SKM-1 treated with dmso at 0.1 percent for 144 hours (cell line): ENCODE measurements around the gene VMP1.

Experiments
- DNase-seq: peaks from one replicate; lab custom pipeline; 2025; ENCODE audit not compliant: unreplicated experiment; lab: John Stamatoyannopoulos, UW

VMP1 gene

DNA sequence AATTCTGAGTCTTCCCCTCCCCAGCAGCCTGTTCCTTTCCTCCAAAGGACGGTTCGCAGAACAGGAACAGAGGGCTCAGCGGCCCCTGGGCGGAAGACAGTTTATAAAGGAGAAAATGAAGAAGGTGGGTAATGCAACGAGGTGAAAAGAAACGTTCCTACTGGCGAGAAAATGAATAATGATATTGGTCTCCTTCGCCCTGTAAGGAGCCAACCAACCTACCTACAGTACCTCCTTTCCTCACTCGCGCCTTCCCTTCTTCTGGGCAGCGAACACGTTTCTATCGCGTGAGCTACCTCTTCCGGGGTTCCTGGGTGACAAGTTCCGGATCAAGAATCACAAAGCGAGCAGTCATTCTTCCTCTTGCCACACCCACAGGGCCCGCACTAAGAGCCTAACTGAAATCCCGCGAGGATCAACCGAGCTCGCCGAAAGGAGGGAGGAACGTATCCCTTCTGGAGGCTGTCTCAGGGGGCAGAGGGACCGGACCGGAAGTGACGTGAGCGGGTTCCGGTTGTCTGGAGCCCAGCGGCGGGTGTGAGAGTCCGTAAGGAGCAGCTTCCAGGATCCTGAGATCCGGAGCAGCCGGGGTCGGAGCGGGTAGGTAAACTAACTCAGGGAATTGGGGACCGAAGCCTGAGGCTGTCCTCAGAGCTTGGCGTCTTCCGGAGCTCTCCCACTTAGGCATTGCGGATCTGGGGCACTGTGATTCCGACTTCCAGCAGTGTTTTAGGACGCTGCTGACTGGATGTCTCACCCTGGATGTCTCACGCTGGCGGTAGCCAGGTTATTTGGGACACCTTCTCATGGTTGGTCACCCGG is at the start of gene VMP1, which contains the start of gene PTRH2:
Gene VMP1 (plus strand): TSS at position 506 of the 822 bp plus-strand sequence. CDS start 23,793 bp downstream, outside the sequence.
Gene PTRH2 (minus strand): TSS at position 282 of the 822 bp plus-strand sequence. CDS start 9,452 bp downstream, outside the sequence.
- DNase-seq: peak; percentile 99

DNA sequence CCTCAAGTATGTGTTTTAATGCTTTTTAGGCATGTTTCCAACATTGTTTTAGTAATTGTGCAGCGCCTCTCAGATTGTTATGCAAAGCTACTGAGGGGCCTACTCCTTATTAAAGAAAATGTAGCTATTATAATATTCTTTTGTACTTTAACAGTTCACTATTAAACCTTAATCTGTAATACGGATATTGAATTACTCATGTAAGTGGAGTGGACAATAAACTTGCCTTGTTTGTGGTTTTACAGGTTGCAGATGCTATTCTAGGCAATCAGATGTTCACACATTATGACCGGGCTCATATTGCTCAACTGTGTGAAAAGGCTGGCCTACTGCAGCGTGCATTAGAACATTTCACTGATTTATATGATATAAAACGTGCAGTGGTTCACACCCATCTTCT is 41.2 kb upstream of the VMP1 start:
- no peak for DNase-seq

DNA sequence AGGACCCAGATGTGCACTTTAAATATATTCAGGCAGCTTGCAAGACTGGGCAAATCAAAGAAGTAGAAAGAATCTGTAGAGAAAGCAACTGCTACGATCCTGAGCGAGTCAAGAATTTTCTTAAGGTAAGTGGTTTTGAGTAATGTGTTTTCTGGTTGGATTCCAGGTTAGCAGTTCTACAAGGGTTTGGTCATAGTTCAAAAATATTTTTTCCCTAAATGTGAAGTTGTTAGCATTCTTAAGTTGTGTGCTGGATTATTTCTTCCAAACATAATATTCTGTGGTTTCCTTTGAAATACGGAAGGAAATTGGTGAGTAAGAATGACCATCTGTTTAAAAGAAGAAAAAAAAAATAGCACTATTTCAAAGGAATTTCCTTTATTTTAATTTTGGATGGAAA is 38.6 kb upstream of the VMP1 start:
- DNase-seq: no peak

DNA sequence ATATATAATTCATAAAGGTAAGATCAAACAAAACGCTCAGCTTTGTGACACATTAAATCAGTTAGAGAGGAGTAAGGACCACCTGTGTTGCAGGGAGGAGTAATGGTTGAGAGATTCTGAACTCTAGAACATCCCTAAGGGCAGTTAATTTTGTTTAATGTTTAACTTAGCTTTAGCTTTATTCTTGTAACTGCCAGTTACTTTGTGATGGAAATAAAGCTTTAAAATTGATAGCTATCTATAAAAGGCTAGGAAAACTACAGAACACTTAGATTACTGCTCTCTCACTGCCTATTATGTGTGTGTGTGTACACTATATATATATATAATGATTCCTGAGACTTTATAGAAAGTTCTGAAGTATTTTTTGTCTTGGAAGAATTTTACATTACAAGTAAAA is 38.0 kb upstream of the VMP1 start:
- no peak for DNase-seq

DNA sequence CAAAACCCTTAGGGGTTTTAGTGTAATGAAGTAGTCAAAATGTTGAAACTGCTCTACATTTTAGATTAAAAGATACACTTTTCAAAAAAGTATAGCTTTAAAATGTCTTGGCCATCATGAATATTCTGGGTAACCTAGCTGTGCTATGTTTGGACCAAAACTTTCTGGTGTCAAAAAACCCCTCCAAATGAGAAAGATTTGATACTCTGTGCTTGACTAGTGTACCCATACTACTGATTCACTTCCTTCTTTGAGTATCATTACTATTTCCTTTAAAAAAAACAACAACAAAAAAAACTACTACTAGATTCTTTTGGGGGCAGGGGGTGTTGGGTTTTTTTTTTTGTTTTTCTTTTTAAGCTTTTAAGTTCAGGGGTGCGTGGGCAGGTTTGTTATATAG is 37.5 kb upstream of the VMP1 start:
- no peak for DNase-seq

DNA sequence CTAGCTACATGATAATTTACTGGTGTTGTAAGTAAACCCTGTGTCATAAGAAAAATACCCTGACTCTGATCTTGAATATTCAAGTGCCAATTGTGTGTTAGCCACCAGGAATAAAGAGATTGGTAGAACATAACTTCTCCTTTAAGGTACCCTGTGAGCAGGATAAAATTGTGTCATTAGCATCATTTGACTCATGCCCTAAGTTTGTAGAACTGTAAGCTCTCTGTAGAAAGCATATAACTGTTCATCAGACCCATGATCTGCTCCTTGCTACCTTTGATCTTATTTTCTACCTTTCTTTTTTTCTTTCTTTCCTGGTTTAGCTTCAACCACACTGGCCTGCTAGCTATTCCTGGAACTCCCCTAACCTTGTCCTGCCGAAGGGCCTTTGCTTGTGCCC is 36.1 kb upstream of the VMP1 start:
- DNase-seq: no peak

DNA sequence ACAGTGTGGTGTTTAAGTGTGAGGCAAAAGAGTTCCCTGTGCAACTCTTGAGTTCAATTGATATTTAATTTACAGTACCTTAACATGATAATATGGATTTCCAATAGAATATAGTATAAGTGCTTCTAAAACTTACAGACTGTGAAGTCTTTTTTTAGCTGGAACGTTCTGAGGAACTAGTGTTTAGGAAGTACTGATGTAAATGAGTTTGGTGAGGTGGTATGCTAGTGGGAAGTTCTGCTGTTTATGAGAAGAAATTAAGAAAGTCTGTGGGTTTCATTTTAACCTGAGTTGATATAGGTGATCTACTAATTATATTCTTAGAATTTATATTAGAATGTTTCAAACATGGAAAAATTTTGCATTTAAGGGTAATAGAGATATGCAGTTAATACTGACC is 32.2 kb upstream of the VMP1 start:
- DNase-seq: no peak

DNA sequence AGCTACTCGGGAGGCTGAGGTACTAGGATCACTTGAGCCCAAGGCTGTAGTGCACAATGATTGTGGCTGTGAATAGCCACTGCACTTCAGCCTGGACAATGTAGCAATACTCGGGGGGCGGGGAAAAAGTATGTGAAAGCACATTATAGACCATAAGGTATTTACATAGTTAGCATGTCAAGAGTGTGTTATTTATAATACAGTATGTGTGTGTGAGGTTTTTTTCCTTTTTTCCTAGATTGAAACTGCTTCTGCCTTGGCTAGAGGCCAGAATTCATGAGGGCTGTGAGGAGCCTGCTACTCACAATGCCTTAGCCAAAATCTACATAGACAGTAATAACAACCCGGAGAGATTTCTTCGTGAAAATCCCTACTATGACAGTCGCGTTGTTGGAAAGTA is 30.7 kb upstream of the VMP1 start:
- no peak for DNase-seq

DNA sequence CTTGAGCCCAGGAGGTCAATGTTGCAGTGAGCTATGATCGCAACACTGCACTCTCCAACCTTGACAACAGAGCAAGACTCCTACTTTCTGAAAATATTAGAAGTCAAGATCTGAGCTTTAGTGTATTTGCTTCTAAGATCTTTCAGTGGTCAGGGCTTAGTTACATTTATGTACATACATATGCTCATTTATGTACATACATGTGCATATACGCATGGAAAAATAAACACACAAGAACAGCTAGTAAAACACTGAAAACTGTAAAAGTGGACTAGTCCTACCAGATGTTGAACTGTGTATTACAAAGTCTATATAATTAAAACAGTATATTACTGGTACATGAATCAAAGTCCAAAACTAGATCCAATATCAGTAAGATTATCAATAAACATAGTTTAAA is 28.5 kb upstream of the VMP1 start:
- DNase-seq: no peak

DNA sequence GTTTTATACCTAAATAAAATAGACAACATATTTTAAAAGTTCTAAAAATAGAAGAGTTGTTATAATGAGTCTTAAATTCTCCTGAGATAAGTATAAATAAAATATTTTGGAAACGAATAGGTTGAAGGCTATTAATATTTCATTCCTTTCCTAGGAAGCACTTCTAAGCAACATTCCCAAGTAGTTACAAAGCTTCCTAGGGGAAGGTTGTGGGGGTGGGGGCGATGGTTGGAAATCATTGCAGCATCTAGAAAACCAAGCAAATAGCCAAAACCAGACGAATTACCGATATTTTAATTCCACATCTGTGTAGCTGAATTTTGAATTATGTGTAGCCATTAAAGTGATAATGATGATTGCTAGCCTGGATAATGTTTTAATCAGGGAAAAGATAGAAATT is 27.1 kb upstream of the VMP1 start:
- DNase-seq: no peak

DNA sequence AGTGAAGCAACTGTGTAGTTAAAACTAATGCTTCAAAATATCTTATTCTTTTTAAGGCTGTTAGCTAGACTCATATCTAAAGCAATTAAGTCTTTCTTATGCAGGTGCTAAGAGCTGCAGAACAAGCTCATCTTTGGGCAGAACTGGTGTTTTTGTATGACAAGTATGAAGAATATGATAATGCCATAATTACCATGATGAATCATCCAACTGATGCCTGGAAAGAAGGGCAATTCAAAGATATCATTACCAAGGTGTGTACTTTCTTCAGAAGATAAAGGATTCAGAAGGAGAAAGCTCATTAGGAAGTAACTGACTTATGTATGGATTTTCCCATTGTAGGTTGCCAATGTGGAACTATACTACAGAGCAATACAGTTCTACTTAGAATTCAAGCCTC is 24.2 kb upstream of the VMP1 start:
- DNase-seq: no peak

DNA sequence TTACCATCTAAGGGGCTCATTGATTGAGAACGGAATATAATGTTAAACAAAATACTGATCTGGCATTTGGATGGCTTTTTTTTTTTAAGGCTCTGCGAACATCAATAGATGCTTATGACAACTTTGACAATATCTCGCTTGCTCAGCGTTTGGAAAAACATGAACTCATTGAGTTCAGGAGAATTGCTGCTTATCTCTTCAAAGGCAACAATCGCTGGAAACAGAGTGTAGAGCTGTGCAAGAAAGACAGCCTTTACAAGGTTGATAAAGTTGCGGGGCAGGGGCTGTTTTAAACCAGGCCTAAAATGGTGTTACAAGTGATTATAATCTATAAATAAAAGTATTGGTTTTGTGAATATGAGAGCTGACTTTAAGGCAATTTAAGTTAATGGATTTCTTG is 22.5 kb upstream of the VMP1 start:
- no peak for DNase-seq

DNA sequence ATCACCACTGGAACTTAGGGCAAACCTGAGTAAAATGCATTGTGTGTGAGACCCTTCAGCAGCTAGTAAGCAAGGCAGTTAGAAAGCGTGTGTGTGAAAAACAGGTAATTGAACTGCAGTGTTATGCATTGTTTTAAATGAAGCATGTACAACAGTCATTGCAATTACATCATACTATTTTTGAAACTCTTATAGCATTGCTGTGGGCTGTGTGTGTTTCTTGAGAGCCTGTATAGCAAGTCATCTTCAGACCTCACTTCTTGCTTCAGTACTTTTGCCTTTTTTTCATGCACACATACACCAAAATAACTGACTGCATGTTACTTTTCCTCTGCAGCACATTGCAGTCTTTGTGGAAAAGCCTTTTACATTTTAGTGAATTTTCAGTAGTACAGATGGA is 19.4 kb upstream of the VMP1 start:
- no peak for DNase-seq

DNA sequence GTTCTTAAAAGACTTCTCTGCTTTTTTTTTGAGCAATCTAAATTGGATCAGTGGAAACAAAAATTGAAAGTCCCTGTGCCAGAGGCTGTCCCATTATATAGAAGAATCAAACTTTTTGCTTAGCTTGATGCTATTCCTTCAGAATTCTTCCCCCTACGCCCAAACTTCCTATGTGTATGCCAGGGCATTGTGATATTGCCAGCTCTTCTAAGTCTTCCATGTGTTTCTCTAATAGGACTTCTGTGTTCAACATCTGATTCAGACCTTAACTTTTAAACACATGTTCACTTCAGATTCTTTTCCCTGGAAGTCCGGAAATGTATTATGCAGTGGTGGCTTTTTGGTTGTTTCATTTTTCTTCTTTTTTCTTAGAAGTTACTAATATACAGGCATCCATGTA is 19.0 kb upstream of the VMP1 start:
- DNase-seq: no peak

DNA sequence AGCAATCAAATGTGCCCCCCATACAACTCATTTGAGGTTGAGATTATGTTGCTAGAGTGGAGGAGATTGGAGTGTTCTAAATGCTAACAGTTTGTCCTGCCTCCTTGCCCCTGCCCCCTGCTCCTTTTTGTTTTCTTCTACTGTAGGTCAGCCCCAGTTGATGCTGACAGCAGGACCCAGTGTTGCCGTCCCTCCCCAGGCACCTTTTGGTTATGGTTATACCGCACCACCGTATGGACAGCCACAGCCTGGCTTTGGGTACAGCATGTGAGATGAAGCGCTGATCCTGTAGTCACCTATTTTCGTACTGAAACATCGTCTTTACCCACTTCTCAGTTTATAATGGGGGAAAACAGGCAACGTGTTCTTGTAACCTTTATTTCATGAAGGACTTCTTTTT is 13.9 kb upstream of the VMP1 start:
- no peak for DNase-seq

DNA sequence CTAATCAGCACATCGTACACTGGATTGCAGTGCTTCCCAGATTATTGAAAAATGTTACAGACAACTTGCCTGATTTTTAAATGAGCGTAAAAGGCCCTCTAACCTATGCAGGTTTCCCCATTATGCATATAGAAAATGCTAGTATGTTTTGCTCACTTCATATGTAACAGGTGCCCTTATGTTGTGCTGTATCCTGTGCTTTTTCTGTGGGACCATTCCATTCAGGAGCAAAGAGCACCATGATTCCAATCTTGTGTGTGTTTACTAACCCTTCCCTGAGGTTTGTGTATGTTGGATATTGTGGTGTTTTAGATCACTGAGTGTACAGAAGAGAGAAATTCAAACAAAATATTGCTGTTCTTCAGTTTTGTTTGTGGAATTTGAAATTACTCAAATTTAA is 13.1 kb upstream of the VMP1 start:
- no peak for DNase-seq

DNA sequence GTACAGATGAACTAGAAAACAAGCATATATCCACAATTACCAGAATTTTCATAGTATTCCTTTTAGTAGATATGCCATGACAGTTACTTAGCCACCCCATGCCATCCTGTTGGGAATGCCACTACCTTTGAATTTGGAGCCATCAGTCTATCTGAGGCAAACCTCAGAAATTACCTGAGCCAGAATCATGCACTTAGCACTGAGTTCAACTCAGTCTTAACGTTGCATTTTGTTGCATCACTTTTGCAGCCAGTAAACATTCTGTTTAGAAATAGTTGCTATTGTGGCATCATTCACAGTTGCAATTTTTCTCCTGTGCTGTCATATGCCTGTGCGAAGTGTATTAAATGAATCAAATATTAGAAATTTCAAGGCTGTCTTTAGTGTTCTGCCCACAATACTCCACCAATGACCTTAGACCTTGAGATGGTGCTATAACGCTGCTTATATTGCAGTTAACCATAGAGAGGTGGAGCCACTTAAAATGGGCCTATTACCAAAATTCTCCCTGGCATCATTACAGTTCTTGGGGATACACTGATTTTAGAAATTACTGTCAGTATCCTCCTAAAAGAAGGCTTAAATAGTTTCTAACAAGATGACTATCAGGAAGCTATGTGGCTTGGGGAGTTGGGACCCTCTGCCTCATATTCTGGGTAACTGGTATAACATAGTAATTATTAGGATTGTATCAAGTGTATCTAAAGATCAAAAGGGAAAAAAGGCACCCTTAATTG is 11.3 kb upstream of the VMP1 start:
- no peak for DNase-seq

DNA sequence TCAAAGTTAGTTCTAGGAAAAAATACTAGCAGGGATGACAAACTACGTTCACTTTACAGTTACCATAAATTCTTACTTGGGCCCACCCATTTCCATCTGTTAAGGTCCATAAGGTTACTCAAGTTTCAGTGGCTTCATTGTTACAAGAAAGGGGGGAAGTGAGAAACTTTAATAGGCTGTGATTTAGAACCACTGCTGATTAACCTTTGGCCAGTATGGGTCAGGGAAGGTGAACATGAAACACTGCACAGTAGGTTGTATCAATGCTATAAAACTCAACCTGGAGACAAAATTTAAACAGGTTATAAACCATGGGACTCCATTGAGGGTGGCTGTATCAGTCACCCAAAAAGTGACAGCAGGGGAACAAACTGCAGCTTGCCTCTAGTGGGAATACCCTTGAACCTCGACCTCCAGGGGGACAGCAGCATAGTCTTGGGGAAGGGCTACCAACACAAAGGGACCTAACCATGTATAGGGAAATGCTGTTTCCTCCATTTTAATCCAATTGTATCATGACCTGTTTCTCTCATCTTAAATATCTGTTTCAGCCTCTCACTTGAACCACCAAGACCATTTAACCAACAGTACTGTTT is 10.7 kb upstream of the VMP1 start:
- DNase-seq: no peak

DNA sequence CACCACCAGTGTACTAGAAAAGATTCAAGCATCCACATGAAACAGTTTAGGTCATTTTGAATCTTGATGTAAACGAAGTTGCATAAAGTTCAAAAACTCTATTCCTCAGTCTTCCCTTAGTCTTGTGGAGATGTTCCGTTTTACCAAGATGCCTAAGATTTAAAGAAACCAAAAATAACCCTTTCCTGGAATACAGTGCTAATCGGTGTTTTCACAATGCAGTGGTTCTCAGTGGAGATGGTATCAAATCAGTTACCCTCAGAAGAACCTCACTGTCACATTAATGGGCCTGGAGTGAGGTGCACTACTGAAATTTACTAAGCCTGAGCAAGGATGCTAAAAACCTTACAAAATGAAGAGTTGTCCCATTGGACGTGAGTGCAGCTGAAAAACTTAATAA is 9.3 kb upstream of the VMP1 start:
- DNase-seq: no peak

DNA sequence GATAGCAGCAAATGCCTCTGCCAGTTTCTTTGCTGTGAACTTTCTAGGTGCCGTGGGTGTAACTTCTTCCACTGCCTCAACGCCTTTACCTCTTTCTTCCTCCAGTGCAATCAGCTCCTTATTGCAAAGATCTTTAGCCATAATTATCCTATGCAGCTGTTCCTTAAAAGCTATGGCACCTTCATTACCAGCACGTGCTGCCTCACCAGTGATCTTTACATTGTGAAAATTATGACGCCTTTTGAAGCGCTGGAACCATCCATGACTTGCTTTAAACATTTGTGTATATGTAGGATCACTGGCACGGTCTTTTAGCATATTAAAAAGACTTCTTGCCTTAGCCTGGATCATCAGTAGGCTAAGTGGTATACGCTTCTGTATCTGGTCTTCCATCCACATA is 8.2 kb upstream of the VMP1 start:
- DNase-seq: no peak

DNA sequence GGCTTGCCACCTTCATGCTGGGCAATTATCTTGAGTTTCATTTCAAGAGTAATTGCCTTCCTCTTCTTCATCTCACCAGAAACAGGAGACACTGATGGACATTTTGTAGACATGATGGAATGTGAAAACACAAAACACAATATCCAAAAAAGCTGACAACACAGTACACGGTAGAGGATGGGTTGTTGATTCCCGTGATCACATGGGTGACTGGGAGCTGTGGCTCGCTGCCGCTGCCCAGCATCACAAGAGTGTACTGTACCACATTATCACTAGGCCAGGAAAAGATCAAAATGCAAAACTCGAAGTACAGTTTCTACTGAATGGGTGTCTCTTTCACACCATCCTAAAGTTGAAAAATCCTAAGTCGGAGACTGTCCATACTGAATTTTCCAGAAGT is 7.7 kb upstream of the VMP1 start:
- DNase-seq: no peak

DNA sequence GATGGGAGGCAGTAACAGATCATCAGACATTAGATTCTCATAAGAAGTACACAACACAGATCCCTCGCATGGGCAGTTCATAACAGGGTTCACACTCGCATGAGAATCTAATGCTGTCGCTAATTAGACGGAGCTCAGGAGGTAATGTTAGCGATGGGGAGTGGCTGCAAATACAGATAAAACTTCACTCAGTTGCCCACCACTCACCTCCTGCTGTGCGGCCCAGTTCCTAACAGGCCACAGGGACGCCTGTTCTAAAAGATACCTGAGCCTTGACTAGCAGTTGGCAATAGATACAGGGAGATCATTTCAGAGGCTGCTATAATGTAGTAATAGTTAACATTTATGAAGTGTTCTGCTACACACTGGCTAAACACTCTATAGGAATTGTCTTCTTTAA is 5.2 kb upstream of the VMP1 start:
- no peak for DNase-seq
